GM13977 (cell line): ENCODE data around the gene AQP10.

ENCODE experiments used
- DNase-seq: peaks from one replicate; pipeline ENCODE4 v3.0.0; 2012; ENCODE audit warnings: low spot score
- in situ Hi-C: fragments of 300-500 bp; cut with MboI; formaldehyde crosslinking; loops from one replicate; pipeline ENCODE4 v1.12.0; 2022; ENCODE audit warnings: low sequenced_read_pairs, low pct_unique_long_range_greater_than_20kb, mixed read lengths, inconsistent platforms; ENCODE audit not compliant: unreplicated experiment
- TF ChIP-seq, protein P1 (sequence below): IDR thresholded peaks from 2 replicates; pipeline ENCODE4 v1.5.1; 2012; ENCODE audit warnings: mild to moderate bottlenecking, control low read depth; ENCODE audit not compliant: insufficient read depth; ENCODE audit errors: extremely low read depth, missing control alignments

The AQP10 gene

DNA sequence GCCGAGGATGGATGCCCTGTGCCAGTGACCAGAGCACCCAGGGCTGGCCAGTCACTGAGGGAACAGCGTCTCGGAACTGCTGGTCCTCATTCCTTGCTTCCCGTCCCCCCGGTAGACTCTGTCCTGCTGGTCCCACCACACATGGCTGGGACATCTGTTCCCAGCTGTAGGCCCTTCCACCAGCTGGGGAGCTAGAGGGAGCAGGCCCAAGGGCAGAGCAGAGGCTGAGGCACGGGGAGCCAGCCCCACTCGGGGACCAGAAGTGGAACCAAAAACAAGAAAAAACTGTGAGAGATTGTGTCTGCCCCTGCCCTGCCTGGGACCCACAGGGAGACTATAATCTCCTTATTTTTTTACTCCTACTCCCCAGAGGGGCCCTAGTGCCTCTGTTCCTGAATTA is 28.2 kb downstream of the AQP10 start:
- DNase-seq = no peak
- in situ Hi-C loops = no loop called here

DNA sequence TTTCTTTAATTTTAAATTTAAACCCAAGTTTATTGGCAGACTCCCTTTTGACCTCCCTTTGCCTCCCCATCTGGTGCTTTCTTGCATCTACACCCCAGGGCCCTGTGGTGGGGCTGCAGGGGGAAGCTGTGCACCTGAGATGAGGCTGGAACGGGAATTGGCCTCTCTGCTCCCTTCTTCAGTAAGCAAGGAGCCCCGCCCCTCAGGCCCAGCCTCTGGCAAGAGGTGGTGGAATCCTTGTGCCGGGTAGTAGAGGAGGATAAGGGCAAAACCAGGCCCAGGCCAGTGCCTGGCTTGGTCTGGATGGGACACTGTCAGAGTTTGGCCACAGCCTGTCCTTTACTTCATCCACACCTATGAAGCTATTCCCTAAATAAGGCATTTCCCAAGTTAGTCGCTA is 29.5 kb downstream of the AQP10 start:
- no peak for DNase-seq
- TF ChIP-seq, protein P1, sequence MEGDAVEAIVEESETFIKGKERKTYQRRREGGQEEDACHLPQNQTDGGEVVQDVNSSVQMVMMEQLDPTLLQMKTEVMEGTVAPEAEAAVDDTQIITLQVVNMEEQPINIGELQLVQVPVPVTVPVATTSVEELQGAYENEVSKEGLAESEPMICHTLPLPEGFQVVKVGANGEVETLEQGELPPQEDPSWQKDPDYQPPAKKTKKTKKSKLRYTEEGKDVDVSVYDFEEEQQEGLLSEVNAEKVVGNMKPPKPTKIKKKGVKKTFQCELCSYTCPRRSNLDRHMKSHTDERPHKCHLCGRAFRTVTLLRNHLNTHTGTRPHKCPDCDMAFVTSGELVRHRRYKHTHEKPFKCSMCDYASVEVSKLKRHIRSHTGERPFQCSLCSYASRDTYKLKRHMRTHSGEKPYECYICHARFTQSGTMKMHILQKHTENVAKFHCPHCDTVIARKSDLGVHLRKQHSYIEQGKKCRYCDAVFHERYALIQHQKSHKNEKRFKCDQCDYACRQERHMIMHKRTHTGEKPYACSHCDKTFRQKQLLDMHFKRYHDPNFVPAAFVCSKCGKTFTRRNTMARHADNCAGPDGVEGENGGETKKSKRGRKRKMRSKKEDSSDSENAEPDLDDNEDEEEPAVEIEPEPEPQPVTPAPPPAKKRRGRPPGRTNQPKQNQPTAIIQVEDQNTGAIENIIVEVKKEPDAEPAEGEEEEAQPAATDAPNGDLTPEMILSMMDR = no peak
- in situ Hi-C loops = no loop called here

More for the DNA sequence above, 28.2 kb downstream of the AQP10 start:
- TF ChIP-seq, protein P1 = no peak

DNA sequence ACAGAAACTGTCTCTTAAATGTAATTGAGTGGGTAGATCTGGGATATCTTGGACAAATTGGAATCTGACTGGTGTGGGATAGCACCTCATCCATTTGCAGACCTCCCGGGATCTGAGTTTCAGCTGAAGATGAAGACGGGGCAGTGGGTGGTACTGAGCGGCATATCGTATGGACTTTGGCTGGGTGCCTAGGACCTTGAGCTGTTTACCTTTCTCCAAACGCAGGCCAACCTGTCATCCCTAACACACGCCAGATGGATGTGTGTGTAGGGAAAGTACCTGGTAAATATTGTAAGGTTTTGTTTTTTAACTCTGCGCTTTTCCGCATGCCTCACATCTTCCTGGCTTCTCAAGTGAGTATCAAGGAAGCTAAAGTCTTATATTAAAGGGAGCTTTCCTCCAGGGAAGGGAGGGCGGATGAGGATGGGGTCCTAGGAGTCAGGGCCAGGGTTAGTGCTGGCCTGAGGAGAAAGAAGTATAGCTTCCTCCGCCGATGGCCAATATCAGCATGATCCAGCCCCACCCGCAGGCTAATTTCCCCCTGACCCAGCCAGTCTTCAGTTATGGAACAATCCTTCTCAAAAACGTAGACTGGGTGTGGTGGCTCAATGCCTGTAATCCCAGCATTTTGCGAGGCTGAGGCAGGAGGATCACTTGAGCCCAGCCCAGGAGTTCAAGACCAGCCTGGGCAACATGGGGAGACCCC is 30.6 kb downstream of the AQP10 start:
- in situ Hi-C loops = no loop called here
- TF ChIP-seq, protein P1 = no peak
- DNase-seq = no peak

DNA sequence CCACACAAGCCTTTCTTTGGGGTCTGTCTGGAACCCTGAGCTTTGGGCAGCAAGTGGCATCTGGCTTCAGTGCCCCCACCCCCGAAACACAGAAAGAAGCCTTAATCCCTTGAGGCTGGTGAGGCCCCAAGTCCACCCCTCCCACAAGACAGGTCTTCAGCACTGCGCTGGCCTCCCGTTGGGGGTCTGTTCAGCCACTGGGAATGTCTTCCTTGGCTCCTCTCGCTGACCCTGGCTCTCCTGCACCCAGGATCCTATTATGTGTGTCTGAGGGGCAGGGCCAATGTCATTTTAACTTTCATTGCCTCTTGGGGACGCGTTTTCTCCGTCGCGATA is 31.3 kb downstream of the AQP10 start:
- in situ Hi-C loops = no loop called here
- DNase-seq = no peak
- TF ChIP-seq, protein P1 = no peak

DNA sequence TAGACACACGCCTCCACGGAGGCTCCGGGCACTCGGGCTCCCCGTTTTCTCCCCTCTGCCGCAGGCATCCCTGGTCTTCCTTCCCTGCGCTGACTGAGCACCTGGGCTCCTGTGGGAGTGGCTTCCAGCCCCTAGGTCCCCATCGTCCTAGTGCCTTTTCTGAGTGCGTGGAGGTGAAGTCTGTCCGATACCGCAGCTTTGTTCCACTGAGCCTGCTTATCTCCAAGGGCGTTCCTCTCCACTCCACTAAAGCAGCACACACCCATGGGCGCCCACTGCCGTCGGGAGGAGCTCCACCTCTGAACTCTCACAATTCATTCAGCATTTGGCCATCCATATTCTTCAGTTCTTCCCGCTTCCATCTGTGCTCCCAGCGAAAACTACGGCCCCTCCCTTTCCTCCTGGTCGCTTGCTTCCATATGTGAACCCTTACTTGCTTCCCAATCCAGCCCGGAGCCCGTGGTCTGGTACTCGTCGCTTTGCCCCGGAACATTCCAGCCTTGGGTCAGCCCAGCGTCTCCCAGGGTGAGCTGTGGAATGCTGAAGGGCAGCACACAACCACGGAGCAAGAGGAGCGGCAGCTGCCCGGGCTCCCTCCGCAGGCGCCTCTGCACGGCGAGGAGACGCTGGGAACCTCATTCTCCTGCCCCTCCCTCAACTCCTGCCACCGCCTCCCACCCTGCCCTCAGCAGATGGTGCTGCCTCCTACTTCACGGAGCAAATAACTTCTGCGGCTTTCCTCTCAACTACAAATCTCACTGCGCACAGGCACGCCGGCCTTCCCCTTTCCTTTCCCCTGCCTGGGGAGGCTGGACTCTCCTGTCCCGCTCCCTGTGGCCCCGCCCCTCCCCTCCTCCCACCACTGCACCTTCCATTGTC is 31.9 kb downstream of the AQP10 start:
- peak; percentile 53 for DNase-seq
- TF ChIP-seq, protein P1 = peak; percentile 37
- in situ Hi-C loops = no loop called here

DNA sequence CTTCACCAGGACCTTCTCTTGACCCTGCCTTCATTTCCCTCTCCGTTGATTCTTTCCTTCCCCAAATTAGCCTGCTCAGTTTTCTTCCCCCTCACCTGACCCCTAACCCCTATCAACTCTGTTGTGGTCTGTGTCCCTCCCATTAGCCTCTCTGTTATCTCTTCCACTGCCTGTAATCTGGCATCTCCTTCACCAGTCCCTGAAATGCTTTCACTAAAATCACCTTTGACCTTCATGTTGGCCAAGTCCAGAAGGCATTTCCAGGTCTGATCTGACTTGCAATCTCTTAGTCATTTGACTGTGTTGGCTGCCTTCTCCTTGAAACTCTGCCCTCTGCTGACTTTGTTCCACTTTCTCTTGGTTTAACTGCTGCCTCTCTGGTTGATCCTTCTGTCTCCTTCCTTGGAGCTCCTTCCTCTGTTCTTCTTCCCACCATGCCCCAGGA is 32.6 kb downstream of the AQP10 start:
- TF ChIP-seq, protein P1 = peak; percentile 12
- DNase-seq = peak; percentile 60

More for the DNA sequence above, 32.6 kb downstream of the AQP10 start:
- in situ Hi-C loops = no loop called here
